ENCODE data around the gene SDK1.

The SDK1 gene

GRCh38 chr7:4174451-4174850, 873.4 kb downstream of the SDK1 start:
- H3K36me3 ChIP-seq (ENCODE audit: control insufficient read depth, insufficient read depth, low read length) = no peaks in the 10 kb centered on the region
- H3K9ac ChIP-seq = no peak overlapping the region
- no peaks in the 10 kb centered on the region for H3K9me3 ChIP-seq (ENCODE audit: control insufficient read depth, low read length)
- H3K27me3 ChIP-seq (ENCODE audit: control insufficient read depth, insufficient read depth, low read length) = no peaks in the 10 kb centered on the region
- no peaks in the 10 kb centered on the region for H3K79me2 ChIP-seq
- TF ChIP-seq CTCF (IDR thresholded peaks at IDR 0.05) = no peak
- no peak overlapping the region for H3K27ac ChIP-seq
- no peak overlapping the region for H3K4me3 ChIP-seq (ENCODE audit: low read depth, low read length)
- H3K4me1 ChIP-seq = no peaks in the 10 kb centered on the region
- H3K4me2 ChIP-seq (ENCODE audit: low read length) = no peak overlapping the region
- H2AFZ ChIP-seq = no peak overlapping the region

GRCh38 chr7:4174884-4175283, 873.8 kb downstream of the SDK1 start:
- TF ChIP-seq CTCF (IDR thresholded peaks at IDR 0.05) = no peak
- no peak overlapping the region for H2AFZ ChIP-seq
- no peaks in the 10 kb centered on the region for H3K79me2 ChIP-seq
- no peaks in the 10 kb centered on the region for H3K36me3 ChIP-seq (ENCODE audit: control insufficient read depth, insufficient read depth, low read length)
- H3K4me1 ChIP-seq = no peaks in the 10 kb centered on the region
- no peak overlapping the region for H3K4me2 ChIP-seq (ENCODE audit: low read length)
- no peaks in the 10 kb centered on the region for H3K9me3 ChIP-seq (ENCODE audit: control insufficient read depth, low read length)
- no peak overlapping the region for H3K9ac ChIP-seq
- H3K27me3 ChIP-seq (ENCODE audit: control insufficient read depth, insufficient read depth, low read length) = no peaks in the 10 kb centered on the region
- no peak overlapping the region for H3K27ac ChIP-seq
- H3K4me3 ChIP-seq (ENCODE audit: low read depth, low read length) = no peak overlapping the region

- Histone ChIP-seq H3K4me2 (ENCODE audit: low read length) (no peak overlapping the region), H3K9ac (no peak overlapping the region), H3K36me3 (ENCODE audit: control insufficient read depth, insufficient read depth, low read length) (no peaks in the 10 kb centered on the region), H3K4me1 (no peaks in the 10 kb centered on the region), H3K4me3 (ENCODE audit: low read depth, low read length) (no peak overlapping the region), H3K27ac (no peak overlapping the region), H3K79me2 (no peaks in the 10 kb centered on the region), H2AFZ (no peak overlapping the region), H3K9me3 (ENCODE audit: control insufficient read depth, low read length) (no peaks in the 10 kb centered on the region), H3K27me3 (ENCODE audit: control insufficient read depth, insufficient read depth, low read length) (no peaks in the 10 kb centered on the region)
- TF ChIP-seq CTCF (IDR thresholded peaks at IDR 0.05) = no peak
These were observed 874.4 kb downstream of the SDK1 start for GRCh38 chr7:4175346-4175973.

- H3K27me3 ChIP-seq (ENCODE audit: control insufficient read depth, insufficient read depth, low read length) = no peaks in the 10 kb centered on the region
- no peaks in the 10 kb centered on the region for H3K36me3 ChIP-seq (ENCODE audit: control insufficient read depth, insufficient read depth, low read length)
- no peak overlapping the region for H3K27ac ChIP-seq
- no peak overlapping the region for H2AFZ ChIP-seq
- no peak overlapping the region for H3K4me3 ChIP-seq (ENCODE audit: low read depth, low read length)
- no peak for TF ChIP-seq CTCF (IDR thresholded peaks at IDR 0.05)
- H3K9ac ChIP-seq = no peak overlapping the region
- no peaks in the 10 kb centered on the region for H3K79me2 ChIP-seq
- H3K4me2 ChIP-seq (ENCODE audit: low read length) = no peak overlapping the region
- H3K4me1 ChIP-seq = no peaks in the 10 kb centered on the region
- no peaks in the 10 kb centered on the region for H3K9me3 ChIP-seq (ENCODE audit: control insufficient read depth, low read length)
These were observed 875.9 kb downstream of the SDK1 start for GRCh38 chr7:4177001-4177400.

- Histone ChIP-seq H2AFZ (no peak overlapping the region), H3K4me1 (no peaks in the 10 kb centered on the region), H3K9me3 (ENCODE audit: control insufficient read depth, low read length) (no peaks in the 10 kb centered on the region), H3K9ac (no peak overlapping the region), H3K4me2 (ENCODE audit: low read length) (no peak overlapping the region), H3K36me3 (ENCODE audit: control insufficient read depth, insufficient read depth, low read length) (no peaks in the 10 kb centered on the region), H3K79me2 (no peaks in the 10 kb centered on the region), H3K27me3 (ENCODE audit: control insufficient read depth, insufficient read depth, low read length) (no peaks in the 10 kb centered on the region), H3K27ac (no peak overlapping the region), H3K4me3 (ENCODE audit: low read depth, low read length) (no peak overlapping the region)
- TF ChIP-seq CTCF (IDR thresholded peaks at IDR 0.05) = no peak
These were observed 877.4 kb downstream of the SDK1 start for GRCh38 chr7:4178416-4178815.

Measured in parathyroid adenoma (tissue), 2 donors.